Cardiac fibroblast (primary cell): ENCODE results near the gene RNF150.

Source experiments
- DNase-seq, 2 donors: peaks; one replicate each; pipeline versions ENCODE4 v3.0.0 to v3.0.0-alpha.2; 2010; ENCODE audit warnings: low read depth in 2 of 2
- H3K4me3 ChIP-seq, 2 donors: replicated peaks in 1 of 2; 1 replicate in 1 of 2; 2 replicates in 1 of 2; pipeline ENCODE4 v1.5.1; 2011; ENCODE audit warnings: low read depth in 2 of 2, low read length in 2 of 2, mild to moderate bottlenecking in 2 of 2, moderate library complexity in 1 of 2
- CTCF ChIP-seq: IDR thresholded peaks from one replicate; pipeline ENCODE4 v1.5.1; 2011; ENCODE audit warnings: low read depth, mild to moderate bottlenecking, low read length, inconsistent platforms

The RNF150 gene

GRCh38 chr4:140994015-140994414 lies 139.3 kb downstream of the RNF150 start:
- no peak for TF ChIP-seq CTCF
- DNase-seq = no peak
- no peak overlapping the region for H3K4me3 ChIP-seq

- TF ChIP-seq CTCF = peak; percentile 23
- no peak overlapping the region for H3K4me3 ChIP-seq
- DNase-seq = peak in 1 of 2 donors; percentile 11
These were observed 139.9 kb downstream of the RNF150 start for GRCh38 chr4:140993370-140993769.

GRCh38 chr4:140989944-140990343 lies 143.3 kb downstream of the RNF150 start:
- no peak for DNase-seq
- no peak for TF ChIP-seq CTCF
- no peak overlapping the region for H3K4me3 ChIP-seq

GRCh38 chr4:140986045-140986444 lies 147.2 kb downstream of the RNF150 start:
- no peak for DNase-seq
- no peak overlapping the region for H3K4me3 ChIP-seq
- no peak for TF ChIP-seq CTCF

- no peak overlapping the region for H3K4me3 ChIP-seq
- DNase-seq = no peak
- no peak for TF ChIP-seq CTCF
These were observed 150.5 kb downstream of the RNF150 start for GRCh38 chr4:140982613-140983340.

- no peak for DNase-seq
- no peak overlapping the region for H3K4me3 ChIP-seq
- no peak for TF ChIP-seq CTCF
These were observed 152.7 kb downstream of the RNF150 start for GRCh38 chr4:140980426-140981200.
